ENCODE results near the gene FBXW7.

The FBXW7 gene

GRCh38 chr4:152278172-152278504 lies 257.8 kb downstream of the FBXW7 start:
- ATAC-seq (ENCODE audit: low read depth), result no peak
- no peak for DNase-seq (ENCODE audit: low spot score)
- TF ChIP-seq, protein P1, sequence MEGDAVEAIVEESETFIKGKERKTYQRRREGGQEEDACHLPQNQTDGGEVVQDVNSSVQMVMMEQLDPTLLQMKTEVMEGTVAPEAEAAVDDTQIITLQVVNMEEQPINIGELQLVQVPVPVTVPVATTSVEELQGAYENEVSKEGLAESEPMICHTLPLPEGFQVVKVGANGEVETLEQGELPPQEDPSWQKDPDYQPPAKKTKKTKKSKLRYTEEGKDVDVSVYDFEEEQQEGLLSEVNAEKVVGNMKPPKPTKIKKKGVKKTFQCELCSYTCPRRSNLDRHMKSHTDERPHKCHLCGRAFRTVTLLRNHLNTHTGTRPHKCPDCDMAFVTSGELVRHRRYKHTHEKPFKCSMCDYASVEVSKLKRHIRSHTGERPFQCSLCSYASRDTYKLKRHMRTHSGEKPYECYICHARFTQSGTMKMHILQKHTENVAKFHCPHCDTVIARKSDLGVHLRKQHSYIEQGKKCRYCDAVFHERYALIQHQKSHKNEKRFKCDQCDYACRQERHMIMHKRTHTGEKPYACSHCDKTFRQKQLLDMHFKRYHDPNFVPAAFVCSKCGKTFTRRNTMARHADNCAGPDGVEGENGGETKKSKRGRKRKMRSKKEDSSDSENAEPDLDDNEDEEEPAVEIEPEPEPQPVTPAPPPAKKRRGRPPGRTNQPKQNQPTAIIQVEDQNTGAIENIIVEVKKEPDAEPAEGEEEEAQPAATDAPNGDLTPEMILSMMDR (IDR thresholded peaks at IDR 0.05; ENCODE audit: poor library complexity, severe bottlenecking), result no peak
- H3K9me3 ChIP-seq (ENCODE audit: severe bottlenecking), result no peaks in the 10 kb centered on the region
- no peak overlapping the region for H3K4me3 ChIP-seq (ENCODE audit: severe bottlenecking)
- H3K4me1 ChIP-seq (ENCODE audit: insufficient read depth, poor library complexity, severe bottlenecking), result peaks cover 15% of the 10 kb centered on the region
- H3K36me3 ChIP-seq (ENCODE audit: low read depth), result no peaks in the 10 kb centered on the region
- no peak overlapping the region for H3K27ac ChIP-seq (ENCODE audit: poor library complexity, severe bottlenecking)
- H3K27me3 ChIP-seq (ENCODE audit: insufficient read depth, poor library complexity, severe bottlenecking), result no peaks in the 10 kb centered on the region

GRCh38 chr4:152277333-152277732 lies 258.6 kb downstream of the FBXW7 start:
- TF ChIP-seq, protein P1 (IDR thresholded peaks at IDR 0.05; ENCODE audit: poor library complexity, severe bottlenecking), result no peak

GRCh38 chr4:152273343-152273742 lies 262.5 kb downstream of the FBXW7 start:
- Histone ChIP-seq H3K36me3 (ENCODE audit: low read depth) (no peaks in the 10 kb centered on the region), H3K9me3 (ENCODE audit: severe bottlenecking) (no peaks in the 10 kb centered on the region), H3K27ac (ENCODE audit: poor library complexity, severe bottlenecking) (peak overlapping the region; percentile 52), H3K27me3 (ENCODE audit: insufficient read depth, poor library complexity, severe bottlenecking) (no peaks in the 10 kb centered on the region), H3K4me3 (ENCODE audit: severe bottlenecking) (no peak overlapping the region), H3K4me1 (ENCODE audit: insufficient read depth, poor library complexity, severe bottlenecking) (peaks cover 13% of the 10 kb centered on the region)
- ATAC-seq (ENCODE audit: low read depth) (peak; percentile 96), DNase-seq (ENCODE audit: low spot score) (no peak)
- TF ChIP-seq, protein P1 (IDR thresholded peaks at IDR 0.05; ENCODE audit: poor library complexity, severe bottlenecking), result no peak

More at GRCh38 chr4:152277333-152277732, 258.6 kb downstream of the FBXW7 start:
- H3K9me3 ChIP-seq (ENCODE audit: severe bottlenecking), result no peaks in the 10 kb centered on the region
- H3K4me3 ChIP-seq (ENCODE audit: severe bottlenecking), result no peak overlapping the region
- ATAC-seq (ENCODE audit: low read depth), result no peak
- no peaks in the 10 kb centered on the region for H3K36me3 ChIP-seq (ENCODE audit: low read depth)
- H3K4me1 ChIP-seq (ENCODE audit: insufficient read depth, poor library complexity, severe bottlenecking), result peaks cover 18% of the 10 kb centered on the region
- H3K27me3 ChIP-seq (ENCODE audit: insufficient read depth, poor library complexity, severe bottlenecking), result no peaks in the 10 kb centered on the region
- H3K27ac ChIP-seq (ENCODE audit: poor library complexity, severe bottlenecking), result no peak overlapping the region
- DNase-seq (ENCODE audit: low spot score), result no peak

Measured in RWPE2 (cell line).